Measurements from ENCODE around the gene AXL. TPM values are rescaled to one million over a fixed set of nuclear protein-coding genes. Genes with fewer than 3 reads are reported as not detected.
"Not testable (repeated sequence)": the region's sequence is repeated elsewhere in the genome, so short reads cannot be mapped to it uniquely, and the experiment has no call there.

Gene AXL
- polyA plus RNA-seq, 3 donors: 30.4 to 39.5 (median 30.7) TPM

- DNase-seq: peak; percentile 43
These were observed 46.6 kb downstream of the AXL start for GRCh38 chr19:41265395-41266153.

- no peak for DNase-seq
These were observed 50.0 kb downstream of the AXL start for GRCh38 chr19:41269055-41269454.

GRCh38 chr19:41269571-41269970, 50.5 kb downstream of the AXL start:
- DNase-seq: no peak

- DNase-seq: no peak
These were observed 54.1 kb downstream of the AXL start for GRCh38 chr19:41273076-41273475.

- no peak for DNase-seq
These were observed 55.8 kb downstream of the AXL start for GRCh38 chr19:41274802-41275201.

- no peak for DNase-seq
These were observed 57.2 kb downstream of the AXL start for GRCh38 chr19:41276231-41276630.

GRCh38 chr19:41278478-41278877, 59.5 kb downstream of the AXL start:
- DNase-seq: no peak

- DNase-seq: no peak
These were observed 69.9 kb downstream of the AXL start for GRCh38 chr19:41288673-41289530.

GRCh38 chr19:41289814-41290213, 70.8 kb downstream of the AXL start:
- not testable (repeated sequence) for DNase-seq

- DNase-seq: no peak
These were observed 75.4 kb downstream of the AXL start for GRCh38 chr19:41294393-41294792.

- DNase-seq: no peak
These were observed 76.5 kb downstream of the AXL start for GRCh38 chr19:41295499-41295898.

- no peak for DNase-seq
These were observed 77.4 kb downstream of the AXL start for GRCh38 chr19:41296433-41296871.

GRCh38 chr19:41297628-41298347, 78.8 kb downstream of the AXL start:
- DNase-seq: no peak

GRCh38 chr19:41298348-41298964, 79.4 kb downstream of the AXL start:
- no peak for DNase-seq

- DNase-seq: no peak
These were observed 80.2 kb downstream of the AXL start for GRCh38 chr19:41299046-41299754.

GRCh38 chr19:41299755-41300089, 80.7 kb downstream of the AXL start:
- no peak for DNase-seq

GRCh38 chr19:41300555-41300954, 81.5 kb downstream of the AXL start:
- no peak for DNase-seq

GRCh38 chr19:41302624-41303351, 83.8 kb downstream of the AXL start:
- no peak for DNase-seq

GRCh38 chr19:41303954-41304353, 84.9 kb downstream of the AXL start:
- no peak for DNase-seq

- DNase-seq: no peak
These were observed 85.9 kb downstream of the AXL start for GRCh38 chr19:41304706-41305483.
